Epidermal melanocyte (primary cell): ENCODE results near the gene DIS3L.
A peak's percentile ranks its signal among the peaks of the same experiment; 100 is the strongest.
"Not testable (repeated sequence)": the region's sequence is repeated elsewhere in the genome, so short reads cannot be mapped to it uniquely, and the experiment has no call there.

ENCODE experiments used
- DNase-seq: peaks from one replicate; pipeline ENCODE4 v3.0.0; 2011; ENCODE audit warnings: low spot score; ENCODE audit not compliant: insufficient read length

The DIS3L gene

DNA sequence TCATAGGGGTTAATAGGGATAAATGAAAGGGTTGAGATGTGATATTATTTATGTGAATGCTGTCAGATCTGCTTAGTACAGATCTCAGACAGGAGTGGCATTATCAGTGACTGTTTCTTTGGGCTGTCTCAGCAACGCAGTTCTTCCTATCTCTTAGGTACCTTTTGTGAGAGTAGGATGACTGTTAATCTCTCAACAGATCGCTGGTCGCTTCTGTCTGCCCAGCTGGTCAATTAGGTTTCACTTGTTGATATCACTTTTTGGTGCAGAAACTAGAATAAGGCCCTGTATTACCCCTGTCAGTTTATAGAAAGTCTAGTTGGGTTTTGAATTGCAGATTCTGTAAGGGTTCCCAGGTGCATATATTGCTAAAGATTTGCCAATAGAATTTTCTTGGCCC, 16.5 kb downstream of the DIS3L start:
- no peak for DNase-seq

DNA sequence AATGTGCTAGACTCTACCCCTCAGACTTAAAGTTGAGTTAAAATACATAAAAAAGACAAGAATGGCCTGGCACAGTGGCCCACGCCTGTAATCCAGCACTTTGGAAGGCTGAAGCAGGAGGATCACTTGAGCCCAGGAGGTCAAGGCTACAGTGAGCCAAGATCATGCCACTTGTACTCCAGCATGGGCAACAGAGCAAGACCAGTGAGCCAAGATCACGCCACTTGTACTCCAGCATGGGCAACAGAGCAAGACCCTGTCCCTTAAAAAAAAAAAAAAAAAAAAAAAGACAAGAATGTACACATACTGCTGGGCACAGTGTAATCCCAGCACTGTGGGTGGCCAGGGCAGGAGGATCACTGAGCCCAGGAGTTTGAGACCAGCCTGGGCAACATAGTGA, 17.4 kb downstream of the DIS3L start:
- DNase-seq = no peak

DNA sequence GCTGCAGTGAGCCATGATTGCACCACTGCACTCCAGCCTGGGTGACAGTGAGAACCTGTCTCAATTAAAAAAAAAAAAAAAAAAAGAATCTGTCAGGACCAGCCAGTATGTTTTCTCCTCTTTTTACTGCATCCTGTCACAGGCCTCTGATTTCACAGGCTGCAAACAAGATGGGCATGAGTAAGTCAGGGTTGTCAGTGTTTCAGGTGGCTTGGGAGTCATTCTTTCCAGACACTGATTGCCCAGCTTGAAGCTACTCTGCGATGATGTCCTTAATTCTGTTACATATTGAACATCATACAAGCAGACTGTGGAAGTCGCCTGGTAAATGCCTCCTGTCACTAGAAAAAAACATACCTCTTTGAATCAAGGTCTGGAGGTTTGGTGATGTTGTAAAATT, 18.8 kb downstream of the DIS3L start:
- DNase-seq = no peak

DNA sequence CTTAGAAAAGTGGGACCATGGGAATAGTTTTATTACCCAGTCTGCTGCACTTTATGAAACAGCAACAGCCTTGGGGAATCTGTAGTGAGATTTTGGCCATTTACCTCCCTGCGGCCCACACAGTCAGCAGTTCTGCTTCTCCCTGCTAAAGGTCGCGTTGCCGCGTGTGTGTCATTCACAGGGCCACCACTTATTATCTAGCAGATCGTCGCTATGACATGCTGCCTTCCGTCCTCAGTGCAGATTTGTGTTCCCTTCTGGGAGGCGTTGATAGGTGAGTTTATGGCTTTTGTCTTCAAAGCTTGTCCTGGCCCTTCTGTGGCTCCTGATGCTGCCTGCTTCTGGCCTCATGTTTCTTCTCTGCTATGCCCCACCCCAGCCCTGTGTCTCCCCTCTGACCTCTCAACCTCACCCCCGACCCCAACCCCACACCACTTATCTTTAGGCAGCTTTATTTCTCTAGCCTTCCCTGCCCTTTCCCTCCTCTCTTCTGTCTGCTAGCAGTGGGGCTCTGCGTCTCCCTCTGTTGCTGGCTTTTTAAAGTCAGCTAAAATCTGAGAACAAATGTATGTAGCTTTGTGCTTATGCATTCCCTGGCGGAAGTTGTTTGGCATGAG, 30.1 kb downstream of the DIS3L start:
- no peak for DNase-seq

DNA sequence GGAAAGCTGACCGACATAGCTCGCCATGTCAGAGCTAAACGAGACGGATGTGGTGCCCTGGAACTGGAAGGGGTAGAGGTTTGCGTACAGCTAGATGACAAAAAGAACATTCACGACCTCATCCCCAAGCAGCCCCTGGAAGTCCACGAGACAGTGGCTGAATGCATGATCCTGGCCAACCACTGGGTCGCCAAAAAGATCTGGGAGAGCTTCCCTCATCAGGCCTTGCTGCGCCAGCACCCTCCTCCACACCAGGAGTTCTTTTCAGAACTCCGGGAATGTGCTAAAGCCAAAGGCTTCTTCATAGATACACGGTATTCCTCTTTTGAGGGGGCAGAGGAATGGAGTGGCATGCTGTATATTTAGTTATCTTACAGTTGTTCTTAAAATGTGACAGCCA, 32.7 kb downstream of the DIS3L start:
- no peak for DNase-seq

DNA sequence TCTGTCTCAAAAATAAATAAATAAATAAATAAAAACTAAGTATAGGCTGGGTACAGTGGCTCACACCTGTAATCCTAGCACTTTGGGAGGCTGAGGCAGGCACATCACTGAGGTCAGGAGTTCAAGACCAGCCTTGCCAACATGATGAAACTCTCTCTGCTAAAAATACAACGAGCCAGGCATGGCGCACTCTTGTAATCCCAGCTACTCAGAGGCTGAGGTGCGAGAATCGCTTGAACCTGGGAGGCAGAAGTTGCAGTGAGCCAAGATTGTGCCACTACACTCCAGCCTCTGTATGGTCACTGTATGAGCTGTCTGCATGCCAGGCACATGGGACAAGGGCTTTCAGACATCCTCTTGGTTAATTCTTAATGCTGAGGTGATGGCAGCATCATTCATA, 34.4 kb downstream of the DIS3L start:
- no peak for DNase-seq

DNA sequence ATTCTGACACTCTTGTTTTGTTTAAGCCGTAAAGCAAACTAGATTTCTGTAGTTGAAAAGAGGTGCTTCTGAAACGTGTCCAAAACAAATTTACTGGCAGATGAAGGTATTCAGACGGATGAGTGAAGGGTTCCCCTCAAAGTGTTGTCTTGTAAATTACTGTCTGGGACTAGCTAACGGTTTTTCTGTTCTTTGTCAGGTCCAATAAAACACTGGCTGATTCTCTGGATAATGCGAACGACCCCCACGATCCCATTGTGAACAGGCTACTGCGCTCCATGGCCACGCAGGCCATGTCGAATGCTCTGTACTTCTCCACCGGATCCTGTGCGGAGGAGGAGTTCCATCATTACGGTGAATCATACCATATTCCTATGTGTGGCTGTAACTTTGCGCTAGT, 35.4 kb downstream of the DIS3L start:
- DNase-seq = no peak

DNA sequence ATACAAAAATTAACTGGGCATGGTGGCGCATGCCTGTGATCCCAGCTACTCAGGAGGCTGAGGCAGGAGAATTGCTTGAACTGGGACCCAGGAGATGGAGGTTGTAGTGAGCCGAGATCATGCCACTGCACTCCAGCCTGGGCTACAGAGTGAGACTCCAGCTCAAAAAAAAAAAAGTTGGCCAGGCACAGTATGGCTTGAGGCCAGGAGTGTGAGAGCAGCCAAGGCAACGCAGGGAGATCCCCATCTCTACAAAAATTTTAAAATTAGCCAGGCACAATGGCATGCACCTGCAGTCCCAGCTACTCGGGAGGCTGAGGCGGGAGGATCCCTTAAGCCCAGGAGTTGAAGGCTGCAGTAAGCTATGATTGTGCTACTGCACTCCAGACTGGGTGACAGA, 55.2 kb downstream of the DIS3L start:
- not testable (repeated sequence) for DNase-seq

DNA sequence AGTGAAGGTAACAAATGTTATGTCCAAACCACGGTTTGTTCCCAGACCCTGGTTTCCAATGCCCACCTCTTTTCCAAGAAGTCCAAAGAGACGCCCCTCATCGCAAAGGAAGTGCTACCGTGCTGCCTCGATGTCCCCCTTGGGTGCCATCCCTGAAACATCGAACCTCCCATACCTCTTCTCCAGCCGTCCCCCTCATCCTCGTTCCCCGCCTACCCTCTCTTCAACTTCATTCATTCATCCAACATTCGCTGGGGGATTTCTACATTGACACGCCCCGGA, 62.6 kb downstream of the DIS3L start:
- DNase-seq = no peak

DNA sequence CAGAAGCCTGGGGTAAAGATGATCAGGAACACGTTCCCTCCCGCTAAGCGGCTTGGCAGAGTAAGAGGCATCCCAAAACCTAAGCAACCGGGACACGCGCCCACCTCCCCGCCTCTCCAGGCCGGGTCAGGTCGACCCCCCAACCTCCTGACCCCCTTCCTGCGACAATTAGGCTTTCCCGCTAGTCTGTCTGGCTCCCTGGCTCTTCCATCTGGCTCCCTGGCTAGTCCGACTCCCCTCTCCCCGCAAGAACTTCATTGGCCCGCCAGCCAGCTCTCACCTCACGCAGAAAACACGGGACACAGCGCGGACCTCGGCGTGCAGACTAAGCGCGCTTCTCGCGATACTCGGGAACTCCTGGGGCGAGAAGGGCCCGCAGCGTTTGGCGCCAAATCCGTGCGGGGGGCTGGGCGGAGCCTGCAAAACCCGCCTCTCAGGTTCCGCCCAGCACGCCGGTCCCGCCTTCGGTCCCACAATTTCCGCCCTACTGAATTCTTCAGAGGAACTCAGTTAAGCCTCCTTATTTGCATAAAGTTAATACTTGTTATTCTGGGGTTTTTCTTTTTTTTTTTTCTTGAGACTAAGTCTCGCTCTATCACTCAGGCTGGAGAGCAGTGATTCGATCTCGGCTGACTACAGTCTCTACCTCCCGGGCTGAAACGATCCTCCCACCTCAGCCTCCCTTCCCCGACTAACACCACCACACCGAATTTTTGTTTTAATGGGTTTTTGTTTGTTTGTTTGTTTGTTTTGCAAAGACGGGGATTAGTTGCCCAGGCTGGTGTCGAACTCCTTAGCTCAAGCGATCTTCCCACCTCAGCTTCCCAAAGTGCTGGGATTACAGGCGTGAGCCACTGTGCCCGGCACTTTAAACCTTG, 63.2 kb downstream of the DIS3L start, which contains the start of gene TIPIN:
Gene TIPIN (minus strand): TSS at position 327 of the 878 bp plus-strand sequence. CDS start 3,738 bp downstream, outside the sequence.
- peak; percentile 91 for DNase-seq

DNA sequence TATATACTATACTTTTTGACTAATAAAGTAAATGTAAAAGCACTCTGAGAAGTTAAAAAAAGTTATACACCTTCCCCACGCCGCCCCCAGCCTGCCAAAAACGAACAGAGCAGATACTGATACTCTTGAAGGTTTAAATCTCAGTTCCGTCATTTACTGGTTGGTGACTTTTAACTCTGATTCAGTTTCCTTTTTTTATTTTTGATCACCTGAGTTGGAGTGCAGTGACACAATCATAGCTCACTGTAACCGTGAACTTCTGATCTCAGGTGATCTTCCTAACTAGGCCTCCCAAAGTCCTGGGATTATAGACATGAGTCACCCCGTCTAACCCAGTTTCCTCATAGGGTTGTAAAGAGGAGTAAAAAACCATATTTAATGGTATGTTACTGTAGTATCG, 66.4 kb downstream of the DIS3L start:
- no peak for DNase-seq

DNA sequence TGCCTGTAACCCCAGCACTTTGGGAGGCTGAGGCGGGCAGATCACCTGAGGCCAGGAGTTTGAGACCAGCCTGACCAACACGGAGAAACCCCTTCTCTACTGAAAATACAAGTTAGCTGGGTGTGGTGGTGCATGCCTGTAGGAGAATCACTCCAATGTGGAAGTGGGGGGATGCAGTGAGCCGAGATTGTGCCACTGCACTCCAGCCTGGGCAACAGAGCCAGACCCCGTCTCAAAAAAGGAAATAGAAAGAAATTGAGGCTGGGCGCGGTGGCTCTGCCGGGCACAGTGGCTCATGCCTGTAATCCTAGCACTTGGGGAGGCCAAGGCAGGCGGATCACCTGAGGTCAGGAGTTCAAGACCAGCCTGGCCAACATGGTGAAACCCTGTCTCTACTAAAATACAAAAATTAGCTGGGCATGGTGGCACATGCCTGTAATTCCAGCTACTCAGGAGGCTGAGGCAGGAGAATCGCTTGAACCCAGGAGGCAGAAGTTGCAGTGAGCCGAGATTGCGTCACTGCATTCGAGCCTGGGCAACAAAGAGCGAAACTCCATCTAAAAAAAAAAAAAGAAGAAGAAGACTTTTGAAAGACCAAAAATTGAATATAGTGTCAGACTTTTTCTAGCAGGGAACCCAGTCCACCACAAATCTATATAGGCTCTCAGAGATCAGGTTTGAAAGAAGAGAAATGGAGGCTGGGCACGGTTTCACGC, 68.5 kb downstream of the DIS3L start:
- not testable (repeated sequence) for DNase-seq

DNA sequence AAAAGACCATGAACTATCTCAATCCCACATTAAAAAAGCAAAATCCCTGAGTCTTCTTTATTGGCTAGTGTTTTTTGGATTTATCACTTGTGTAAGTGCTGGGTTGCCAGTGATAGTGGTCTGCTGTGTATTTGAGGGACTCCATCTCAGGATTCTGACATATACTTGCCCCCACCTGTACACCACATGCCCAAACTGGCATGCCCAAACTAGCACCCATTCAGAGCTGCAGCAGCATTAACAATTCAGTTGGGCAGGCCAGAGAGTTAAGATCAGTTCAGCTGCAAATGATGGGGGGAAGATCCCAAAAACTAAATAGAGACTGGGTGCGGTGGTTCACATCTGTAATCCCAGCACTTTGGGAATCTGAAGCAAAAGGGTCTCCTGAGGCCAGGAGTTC, 69.4 kb downstream of the DIS3L start:
- DNase-seq = no peak

DNA sequence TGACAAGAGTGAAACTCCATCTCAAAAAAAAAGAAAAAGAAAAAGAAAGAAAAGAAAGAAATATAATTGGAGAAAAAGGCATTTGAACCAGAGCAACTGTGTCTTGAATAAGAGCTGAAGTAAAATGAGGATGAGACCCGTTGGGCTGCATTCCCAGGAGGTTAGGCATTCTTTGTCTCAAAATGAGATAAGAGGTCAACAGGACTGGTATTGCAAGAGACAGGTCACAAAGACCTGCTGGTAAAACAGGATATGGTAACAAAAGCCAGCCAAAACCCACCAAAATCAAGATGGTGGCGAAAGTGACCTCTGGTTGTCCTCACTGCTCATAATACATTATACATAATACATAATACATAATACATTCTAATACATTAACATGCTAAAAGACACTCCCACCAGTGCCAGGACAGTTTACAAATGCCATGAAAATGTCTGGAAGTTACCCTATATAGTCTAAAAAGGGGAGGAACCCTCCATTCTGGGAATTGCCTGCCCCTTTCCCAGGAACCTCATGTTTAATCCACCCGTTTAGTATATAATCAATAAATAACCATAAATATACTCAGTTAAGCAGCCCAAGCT, 71.7 kb downstream of the DIS3L start:
- DNase-seq = no peak

DNA sequence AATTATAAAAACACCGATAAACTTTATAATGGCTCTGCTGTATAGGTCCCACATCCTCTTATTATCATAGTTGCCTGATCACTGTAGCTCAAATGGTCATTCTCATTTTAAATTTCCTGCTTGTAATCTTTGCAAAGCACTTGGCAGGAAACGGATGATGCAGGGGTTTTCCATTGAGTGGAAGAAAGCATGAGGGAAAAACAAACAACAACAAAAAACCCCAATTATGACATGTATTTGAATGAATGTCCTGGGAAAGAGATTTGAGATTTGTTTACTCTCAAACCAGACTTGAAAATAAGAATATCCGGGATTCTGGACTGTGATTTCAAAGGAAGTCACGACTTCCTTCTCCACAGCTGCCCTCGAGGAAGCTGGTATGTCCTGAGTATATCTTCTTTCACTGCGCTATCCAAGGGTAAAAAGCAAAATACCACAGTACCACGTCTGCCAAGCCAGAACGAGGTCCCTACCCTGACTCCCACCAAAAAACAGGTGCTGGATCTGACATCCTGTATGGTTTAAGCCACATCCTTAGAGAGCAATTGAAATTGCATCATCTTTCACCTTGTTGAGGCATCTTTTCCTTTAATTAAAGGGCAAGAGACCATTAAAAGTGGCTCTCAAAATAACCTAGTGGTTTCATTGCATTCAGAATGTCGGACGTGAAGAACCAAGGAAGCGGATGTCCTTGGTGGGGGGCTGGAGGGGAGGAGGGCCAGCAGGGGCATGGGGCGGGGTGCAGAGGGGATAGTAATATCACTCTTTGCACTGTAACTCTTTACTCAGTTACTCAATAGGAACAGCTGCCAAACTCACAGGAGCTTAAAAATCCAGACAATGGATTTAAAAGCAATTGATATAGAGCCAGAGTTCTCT, 76.6 kb downstream of the DIS3L start:
- DNase-seq = peak; percentile 48

DNA sequence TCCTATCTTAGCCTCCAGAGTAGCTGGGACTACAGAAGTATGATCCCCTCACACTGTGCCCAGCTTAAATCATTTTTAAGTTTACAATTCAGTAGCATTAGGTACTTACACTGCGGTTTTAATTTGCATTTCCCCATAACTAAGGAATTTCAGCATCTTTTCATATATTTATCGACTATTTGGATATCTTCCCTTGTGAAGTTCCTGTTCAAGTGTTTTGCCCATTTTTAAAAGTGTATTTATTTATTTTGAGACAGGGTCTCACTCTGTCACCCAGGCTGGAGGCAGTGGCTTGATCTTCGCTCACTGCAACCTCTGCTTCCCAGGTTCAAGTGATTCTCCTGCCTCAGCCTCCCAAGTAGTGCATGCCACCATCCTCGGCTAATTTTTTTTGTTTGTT, 80.8 kb downstream of the DIS3L start:
- no peak for DNase-seq

DNA sequence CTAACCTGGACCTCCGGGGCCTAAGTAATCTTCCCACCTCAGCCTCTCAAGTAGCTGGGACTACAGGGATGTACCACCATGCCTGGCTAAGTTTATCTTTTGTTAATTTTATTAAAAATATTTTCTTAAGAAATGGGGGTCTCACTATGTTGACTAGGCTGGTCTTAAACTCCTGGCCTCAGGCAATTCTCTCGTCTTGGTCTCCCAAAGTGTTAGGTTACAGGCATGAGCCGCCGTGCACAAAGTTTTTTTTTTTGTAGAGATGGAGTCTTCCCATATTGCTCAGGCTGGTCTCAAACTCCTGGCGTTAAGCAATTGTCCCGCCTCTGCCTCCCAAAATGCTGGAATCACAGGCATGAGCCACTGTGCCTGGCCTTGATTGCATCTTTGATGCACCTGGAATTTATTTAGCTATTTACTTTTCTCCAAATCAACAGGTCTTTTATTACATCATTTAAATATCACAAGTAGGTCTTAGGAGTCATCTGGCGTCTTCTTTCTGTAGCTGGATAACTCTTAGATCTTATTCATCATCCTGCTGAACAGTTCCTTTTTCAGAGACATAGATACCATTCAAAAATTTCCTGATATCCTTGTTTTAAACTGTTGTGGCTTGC, 85.6 kb downstream of the DIS3L start:
- no peak for DNase-seq

DNA sequence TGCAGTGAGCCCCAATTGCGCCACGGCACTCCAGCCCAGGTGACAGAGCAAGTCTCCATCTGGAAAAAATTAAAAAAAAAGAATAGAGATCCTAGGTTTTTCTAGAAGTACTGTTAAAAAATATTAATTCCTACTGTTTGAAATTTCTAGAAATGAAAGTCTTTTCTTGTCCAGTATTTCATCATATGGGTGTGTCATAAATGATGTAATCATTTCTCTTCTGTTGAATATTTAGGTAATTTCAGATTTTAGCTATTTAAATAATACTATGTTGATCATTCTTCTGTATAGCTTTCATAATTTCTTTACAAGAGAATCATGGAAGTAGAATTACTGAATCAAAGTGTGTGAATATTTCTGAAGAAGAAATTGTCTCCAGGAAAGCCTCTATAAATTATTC, 88.0 kb downstream of the DIS3L start:
- not testable (repeated sequence) for DNase-seq
